ENCODE measurements around the gene FAM177B.
"Not testable (repeated sequence)": the region's sequence is repeated elsewhere in the genome, so short reads cannot be mapped to it uniquely, and the experiment has no call there.

FAM177B gene

DNA sequence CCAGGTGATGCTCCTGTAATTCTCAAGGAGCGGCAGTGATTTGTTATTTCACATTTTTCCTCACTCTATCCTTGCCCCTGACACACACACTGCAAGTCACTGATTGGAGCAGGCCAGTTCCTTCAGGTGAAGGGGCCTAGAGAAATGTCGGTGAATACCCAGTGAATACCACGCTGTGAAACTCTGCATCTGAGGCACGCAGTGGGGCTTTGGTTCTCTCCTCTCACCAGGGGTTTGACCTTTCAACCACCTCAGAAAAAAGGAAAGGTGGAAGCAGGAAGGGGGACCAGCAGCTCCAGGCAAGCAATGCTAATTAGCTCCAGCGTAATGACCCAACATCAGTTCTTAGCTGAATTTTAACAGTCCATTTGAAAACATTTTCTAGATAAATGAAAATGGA, 532 bp upstream of the FAM177B start:
- no peaks in the 10 kb centered on the region for H3K79me2 ChIP-seq (ENCODE audit: insufficient read depth, low read length)
- H3K4me1 ChIP-seq (ENCODE audit: insufficient read depth, low read length, poor library complexity, severe bottlenecking) = no peaks in the 10 kb centered on the region
- H3K9me2 ChIP-seq (replicated peaks; ENCODE audit: low read depth, low read length) = no peaks in the 10 kb centered on the region
- TF ChIP-seq, protein P1, sequence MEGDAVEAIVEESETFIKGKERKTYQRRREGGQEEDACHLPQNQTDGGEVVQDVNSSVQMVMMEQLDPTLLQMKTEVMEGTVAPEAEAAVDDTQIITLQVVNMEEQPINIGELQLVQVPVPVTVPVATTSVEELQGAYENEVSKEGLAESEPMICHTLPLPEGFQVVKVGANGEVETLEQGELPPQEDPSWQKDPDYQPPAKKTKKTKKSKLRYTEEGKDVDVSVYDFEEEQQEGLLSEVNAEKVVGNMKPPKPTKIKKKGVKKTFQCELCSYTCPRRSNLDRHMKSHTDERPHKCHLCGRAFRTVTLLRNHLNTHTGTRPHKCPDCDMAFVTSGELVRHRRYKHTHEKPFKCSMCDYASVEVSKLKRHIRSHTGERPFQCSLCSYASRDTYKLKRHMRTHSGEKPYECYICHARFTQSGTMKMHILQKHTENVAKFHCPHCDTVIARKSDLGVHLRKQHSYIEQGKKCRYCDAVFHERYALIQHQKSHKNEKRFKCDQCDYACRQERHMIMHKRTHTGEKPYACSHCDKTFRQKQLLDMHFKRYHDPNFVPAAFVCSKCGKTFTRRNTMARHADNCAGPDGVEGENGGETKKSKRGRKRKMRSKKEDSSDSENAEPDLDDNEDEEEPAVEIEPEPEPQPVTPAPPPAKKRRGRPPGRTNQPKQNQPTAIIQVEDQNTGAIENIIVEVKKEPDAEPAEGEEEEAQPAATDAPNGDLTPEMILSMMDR (conservative IDR thresholded peaks at IDR 0.05; ENCODE audit: low read length) = no peak
- TF ChIP-seq EZH2phosphoT487 (IDR thresholded peaks at IDR 0.05; ENCODE audit: borderline replicate concordance) = no peak
- H3K36me3 ChIP-seq (ENCODE audit: insufficient read depth, low read length) = peaks cover 35% of the 10 kb centered on the region; the same call in 1 of the 2 replicates
- H3K27me3 ChIP-seq (ENCODE audit: insufficient read depth, low read length, poor library complexity, severe bottlenecking) = no peaks in the 10 kb centered on the region
- H3F3A ChIP-seq (ENCODE audit: low read depth) = no peaks in the 10 kb centered on the region
- H3K4me2 ChIP-seq (ENCODE audit: low read depth, low read length, poor library complexity, severe bottlenecking) = no peak overlapping the region
- H2AFZ ChIP-seq (ENCODE audit: low read length) = no peak overlapping the region
- H4K20me1 ChIP-seq (ENCODE audit: insufficient read depth, low read length, poor library complexity, severe bottlenecking) = no peaks in the 10 kb centered on the region
- H3K9ac ChIP-seq (ENCODE audit: low read depth, low read length, poor library complexity, severe bottlenecking) = no peak overlapping the region
- H3K4me3 ChIP-seq (ENCODE audit: low read length, poor library complexity, severe bottlenecking) = no peak overlapping the region
- no peaks in the 10 kb centered on the region for H3K9me3 ChIP-seq (ENCODE audit: insufficient read depth, low read depth, low read length)

DNA sequence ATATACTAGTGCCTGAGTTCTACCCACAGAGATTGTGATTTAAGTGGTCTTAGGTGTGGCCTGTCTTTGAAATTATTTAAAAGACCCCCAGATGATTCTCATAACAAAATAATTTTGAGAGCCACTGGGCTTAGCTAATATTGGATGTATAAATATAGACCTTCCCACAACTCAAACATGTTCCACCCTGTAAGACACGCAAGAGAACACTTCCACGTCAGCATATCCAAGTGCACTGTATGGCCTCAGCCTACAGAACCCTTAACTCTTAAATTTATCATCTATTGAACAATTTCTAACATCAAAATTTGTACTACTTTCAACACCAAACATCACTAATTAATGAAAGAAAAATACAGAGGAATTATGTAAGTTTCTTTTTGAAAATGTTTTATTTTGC, 2.5 kb downstream of the FAM177B start:
- Histone ChIP-seq H3K9me2 (replicated peaks; ENCODE audit: low read depth, low read length) (no peaks in the 10 kb centered on the region), H4K20me1 (ENCODE audit: insufficient read depth, low read length, poor library complexity, severe bottlenecking) (no peaks in the 10 kb centered on the region), H3K4me3 (ENCODE audit: low read length, poor library complexity, severe bottlenecking) (no peak overlapping the region), H3K79me2 (ENCODE audit: insufficient read depth, low read length) (no peaks in the 10 kb centered on the region), H3K27me3 (ENCODE audit: insufficient read depth, low read length, poor library complexity, severe bottlenecking) (no peaks in the 10 kb centered on the region), H3K4me1 (ENCODE audit: insufficient read depth, low read length, poor library complexity, severe bottlenecking) (no peaks in the 10 kb centered on the region), H3K9ac (ENCODE audit: low read depth, low read length, poor library complexity, severe bottlenecking) (no peak overlapping the region), H2AFZ (ENCODE audit: low read length) (no peak overlapping the region), H3K9me3 (ENCODE audit: insufficient read depth, low read depth, low read length) (no peaks in the 10 kb centered on the region), H3F3A (ENCODE audit: low read depth) (no peaks in the 10 kb centered on the region), H3K36me3 (ENCODE audit: insufficient read depth, low read length) (peaks cover 9% of the 10 kb centered on the region; the same call in 1 of the 2 replicates), H3K4me2 (ENCODE audit: low read depth, low read length, poor library complexity, severe bottlenecking) (no peak overlapping the region)
- TF ChIP-seq, protein P1 (conservative IDR thresholded peaks at IDR 0.05; ENCODE audit: low read length) = no peak
- TF ChIP-seq EZH2phosphoT487 (IDR thresholded peaks at IDR 0.05; ENCODE audit: borderline replicate concordance) = no peak

DNA sequence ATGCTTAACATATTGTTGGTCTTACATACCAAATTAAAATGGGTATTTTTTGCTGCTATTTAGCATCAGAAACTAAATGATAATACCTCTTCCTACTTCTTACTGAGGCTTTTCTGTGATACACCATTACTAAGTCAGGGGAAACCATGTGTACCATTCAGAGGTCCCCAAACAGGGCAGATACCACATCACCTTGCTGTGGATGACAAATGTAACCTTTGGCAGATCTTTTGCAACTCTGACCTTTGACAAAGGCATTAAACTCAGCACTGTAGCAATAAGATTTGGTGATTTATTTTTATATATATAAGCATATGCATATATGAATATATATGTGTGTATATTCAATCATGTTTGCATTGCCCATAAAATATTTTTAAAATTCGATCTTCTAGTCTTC, 2.9 kb downstream of the FAM177B start:
- Histone ChIP-seq H3K4me2 (ENCODE audit: low read depth, low read length, poor library complexity, severe bottlenecking) (no peak overlapping the region), H3K4me1 (ENCODE audit: insufficient read depth, low read length, poor library complexity, severe bottlenecking) (no peaks in the 10 kb centered on the region), H3F3A (ENCODE audit: low read depth) (no peaks in the 10 kb centered on the region), H3K27me3 (ENCODE audit: insufficient read depth, low read length, poor library complexity, severe bottlenecking) (no peaks in the 10 kb centered on the region), H3K9me3 (ENCODE audit: insufficient read depth, low read depth, low read length) (no peaks in the 10 kb centered on the region), H3K36me3 (ENCODE audit: insufficient read depth, low read length) (peaks cover 4% of the 10 kb centered on the region; the same call in 1 of the 2 replicates), H3K9me2 (replicated peaks; ENCODE audit: low read depth, low read length) (no peaks in the 10 kb centered on the region), H4K20me1 (ENCODE audit: insufficient read depth, low read length, poor library complexity, severe bottlenecking) (no peaks in the 10 kb centered on the region), H3K9ac (ENCODE audit: low read depth, low read length, poor library complexity, severe bottlenecking) (no peak overlapping the region), H3K79me2 (ENCODE audit: insufficient read depth, low read length) (no peaks in the 10 kb centered on the region), H2AFZ (ENCODE audit: low read length) (no peak overlapping the region), H3K4me3 (ENCODE audit: low read length, poor library complexity, severe bottlenecking) (no peak overlapping the region)
- TF ChIP-seq, protein P1 (conservative IDR thresholded peaks at IDR 0.05; ENCODE audit: low read length) = no peak
- no peak for TF ChIP-seq EZH2phosphoT487 (IDR thresholded peaks at IDR 0.05; ENCODE audit: borderline replicate concordance)

DNA sequence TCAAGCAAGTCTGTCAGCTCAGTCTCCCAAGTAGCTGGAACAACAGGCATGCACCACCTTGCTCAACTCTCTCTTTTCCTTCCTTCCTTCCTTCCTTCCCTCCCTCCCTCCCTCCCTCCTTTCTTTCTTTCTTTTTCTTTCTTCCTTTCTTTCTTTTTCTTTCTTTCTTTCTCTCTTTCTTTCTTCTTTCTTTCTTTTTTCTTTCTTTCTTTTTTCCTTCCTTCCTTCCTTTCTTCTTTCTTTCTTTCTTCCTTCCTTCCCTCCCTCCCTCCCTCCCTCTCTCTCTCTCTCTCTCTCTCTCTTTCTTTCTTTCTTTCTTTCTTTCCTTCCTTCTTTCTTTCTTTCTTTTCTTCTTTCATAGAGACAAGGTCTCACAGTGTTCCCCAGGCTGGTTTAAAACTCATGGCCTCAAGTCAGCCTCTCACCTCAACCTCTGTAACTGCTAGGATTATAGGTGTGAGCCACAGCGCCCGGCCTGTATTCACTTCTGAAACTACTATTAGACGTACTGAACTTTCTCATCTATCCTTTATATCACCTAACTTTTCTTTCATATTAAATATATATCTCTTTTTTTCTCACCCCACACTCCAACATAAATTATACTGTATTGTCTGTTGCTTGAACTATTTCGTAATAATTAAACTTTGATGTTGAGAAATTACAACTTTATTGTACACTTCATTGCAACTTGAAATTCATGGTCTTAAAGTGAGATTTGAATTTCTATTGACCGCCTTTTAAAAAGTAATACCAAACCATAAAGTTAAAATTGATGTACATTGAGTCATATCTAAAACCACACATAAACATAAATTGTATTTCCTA, 4.8 kb downstream of the FAM177B start:
- H3K9me2 ChIP-seq (replicated peaks; ENCODE audit: low read depth, low read length); H3K27me3 ChIP-seq (ENCODE audit: insufficient read depth, low read length, poor library complexity, severe bottlenecking); H3K4me1 ChIP-seq (ENCODE audit: insufficient read depth, low read length, poor library complexity, severe bottlenecking); H3K4me2 ChIP-seq (ENCODE audit: low read depth, low read length, poor library complexity, severe bottlenecking); H3K9ac ChIP-seq (ENCODE audit: low read depth, low read length, poor library complexity, severe bottlenecking); H3K79me2 ChIP-seq (ENCODE audit: insufficient read depth, low read length); H4K20me1 ChIP-seq (ENCODE audit: insufficient read depth, low read length, poor library complexity, severe bottlenecking); H3F3A ChIP-seq (ENCODE audit: low read depth); H3K36me3 ChIP-seq (ENCODE audit: insufficient read depth, low read length); H2AFZ ChIP-seq (ENCODE audit: low read length); H3K4me3 ChIP-seq (ENCODE audit: low read length, poor library complexity, severe bottlenecking); H3K9me3 ChIP-seq (ENCODE audit: insufficient read depth, low read depth, low read length): not testable (repeated sequence)
